Measurements from ENCODE around the gene FOXN4.

The FOXN4 gene

DNA sequence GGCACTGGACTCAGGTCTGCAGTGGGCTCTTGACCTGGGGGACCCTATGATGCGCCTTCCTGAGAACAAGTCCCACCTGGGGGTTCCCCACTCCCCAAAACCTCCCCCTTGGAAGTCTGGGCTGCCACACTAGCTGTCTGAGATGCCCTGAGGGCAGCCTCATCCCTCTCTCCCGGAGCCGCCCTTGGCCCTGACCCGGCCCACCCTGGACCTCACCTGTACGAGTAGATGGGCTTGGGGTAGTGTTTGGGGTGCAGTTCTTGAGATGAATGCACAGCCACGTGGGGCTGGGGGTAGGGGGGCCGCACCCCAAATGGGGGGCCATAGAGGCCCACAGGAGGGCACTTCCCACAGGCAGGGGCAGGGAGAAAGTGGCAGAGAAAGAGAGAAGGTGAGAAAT, 21.9 kb downstream of the FOXN4 start:
- TF ChIP-seq, protein P1, sequence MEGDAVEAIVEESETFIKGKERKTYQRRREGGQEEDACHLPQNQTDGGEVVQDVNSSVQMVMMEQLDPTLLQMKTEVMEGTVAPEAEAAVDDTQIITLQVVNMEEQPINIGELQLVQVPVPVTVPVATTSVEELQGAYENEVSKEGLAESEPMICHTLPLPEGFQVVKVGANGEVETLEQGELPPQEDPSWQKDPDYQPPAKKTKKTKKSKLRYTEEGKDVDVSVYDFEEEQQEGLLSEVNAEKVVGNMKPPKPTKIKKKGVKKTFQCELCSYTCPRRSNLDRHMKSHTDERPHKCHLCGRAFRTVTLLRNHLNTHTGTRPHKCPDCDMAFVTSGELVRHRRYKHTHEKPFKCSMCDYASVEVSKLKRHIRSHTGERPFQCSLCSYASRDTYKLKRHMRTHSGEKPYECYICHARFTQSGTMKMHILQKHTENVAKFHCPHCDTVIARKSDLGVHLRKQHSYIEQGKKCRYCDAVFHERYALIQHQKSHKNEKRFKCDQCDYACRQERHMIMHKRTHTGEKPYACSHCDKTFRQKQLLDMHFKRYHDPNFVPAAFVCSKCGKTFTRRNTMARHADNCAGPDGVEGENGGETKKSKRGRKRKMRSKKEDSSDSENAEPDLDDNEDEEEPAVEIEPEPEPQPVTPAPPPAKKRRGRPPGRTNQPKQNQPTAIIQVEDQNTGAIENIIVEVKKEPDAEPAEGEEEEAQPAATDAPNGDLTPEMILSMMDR (IDR thresholded peaks at IDR 0.05; ENCODE audit: control insufficient read depth, insufficient read depth, low read depth, low read length, missing control alignments) = no peak
- no peak for DNase-seq (ENCODE audit: low read depth)
- H3K4me3 ChIP-seq (ENCODE audit: control insufficient read depth, low read depth, low read length) = no peak overlapping the region

DNA sequence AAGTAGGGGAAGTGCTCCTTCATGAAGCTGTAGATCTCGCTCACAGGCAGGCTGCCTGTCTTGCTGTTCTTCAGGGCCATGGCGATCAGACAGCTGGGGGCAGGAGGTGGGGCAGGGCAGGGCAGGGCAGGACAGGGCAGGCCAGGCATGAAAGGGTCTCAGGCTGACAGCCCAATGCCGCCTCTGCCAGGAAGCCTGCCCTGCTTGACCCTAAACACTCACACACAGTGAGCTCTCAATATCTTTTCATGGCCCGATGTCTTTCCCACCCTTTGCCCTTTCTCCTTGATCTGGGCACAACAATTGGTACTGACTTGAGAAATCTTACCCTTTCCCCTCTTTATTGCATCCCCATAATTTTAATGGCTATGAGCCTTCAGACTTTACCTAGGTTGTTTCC, 22.4 kb downstream of the FOXN4 start:
- H3K4me3 ChIP-seq (ENCODE audit: control insufficient read depth, low read depth, low read length) = no peak overlapping the region
- TF ChIP-seq, protein P1 (IDR thresholded peaks at IDR 0.05; ENCODE audit: control insufficient read depth, insufficient read depth, low read depth, low read length, missing control alignments) = no peak
- DNase-seq (ENCODE audit: low read depth) = no peak

DNA sequence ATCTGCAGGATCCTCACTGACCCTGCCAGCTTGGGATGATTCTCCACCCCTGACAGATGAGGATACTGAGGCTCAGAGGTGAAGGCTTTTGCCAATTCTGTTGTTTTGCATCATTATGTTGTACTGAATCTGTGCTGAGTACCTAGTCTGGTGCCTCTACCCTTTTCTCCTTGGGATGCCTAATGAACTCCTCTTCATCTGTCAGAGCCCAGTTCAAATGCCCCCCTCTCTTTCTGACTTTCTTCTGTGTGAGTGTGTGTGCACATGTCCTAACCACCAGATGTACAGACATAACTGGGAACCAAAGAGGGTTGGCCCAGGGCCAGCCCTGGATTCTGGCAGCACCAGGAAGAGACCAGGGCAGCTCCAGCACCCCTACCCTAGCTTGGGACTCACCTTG, 22.8 kb downstream of the FOXN4 start:
- TF ChIP-seq, protein P1 (IDR thresholded peaks at IDR 0.05; ENCODE audit: control insufficient read depth, insufficient read depth, low read depth, low read length, missing control alignments) = no peak
- H3K4me3 ChIP-seq (ENCODE audit: control insufficient read depth, low read depth, low read length) = no peak overlapping the region
- no peak for DNase-seq (ENCODE audit: low read depth)

DNA sequence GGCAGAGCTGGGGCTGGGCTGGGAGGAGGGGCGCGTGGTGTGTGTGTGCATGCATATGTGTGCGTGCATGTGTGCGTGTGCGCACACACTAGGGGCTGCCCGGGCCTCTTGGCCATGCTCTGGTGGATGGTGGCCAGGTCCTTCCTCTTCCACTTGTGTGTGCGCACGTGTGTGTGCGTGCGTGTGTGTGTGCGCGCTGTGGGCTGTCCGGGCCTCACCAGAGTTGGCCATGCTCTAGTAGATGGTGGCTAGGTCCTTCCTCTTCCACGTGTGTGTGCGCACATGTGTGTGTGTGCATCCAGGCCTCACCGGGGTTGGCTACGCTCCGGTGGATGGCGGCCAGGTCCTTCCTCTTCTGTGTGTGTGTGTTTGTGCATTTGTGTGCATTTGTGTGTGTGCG, 24.7 kb downstream of the FOXN4 start:
- H3K4me3 ChIP-seq (ENCODE audit: control insufficient read depth, low read depth, low read length) = no peak overlapping the region
- TF ChIP-seq, protein P1 (IDR thresholded peaks at IDR 0.05; ENCODE audit: control insufficient read depth, insufficient read depth, low read depth, low read length, missing control alignments) = no peak
- DNase-seq (ENCODE audit: low read depth) = no peak

DNA sequence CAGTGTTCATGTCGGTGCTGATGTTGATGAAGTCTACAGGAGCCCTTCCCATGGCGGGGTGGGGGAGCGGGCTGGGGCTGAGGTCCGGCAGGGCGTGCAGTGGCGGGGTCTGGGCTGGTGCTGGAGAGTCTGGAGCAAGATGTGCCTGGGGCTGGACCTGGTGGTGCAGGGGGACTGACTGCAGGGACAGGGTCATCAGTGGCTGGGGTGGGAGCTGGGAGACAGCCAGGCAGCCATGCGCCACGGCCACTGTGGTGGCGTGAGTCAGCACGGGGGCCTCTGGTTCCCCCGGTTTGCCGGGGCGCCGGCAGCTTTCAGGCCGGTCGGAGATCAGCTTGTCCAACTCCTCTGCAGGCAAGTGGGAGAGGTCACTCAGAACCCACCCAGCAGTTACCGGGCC, 27.6 kb downstream of the FOXN4 start:
- DNase-seq (ENCODE audit: low read depth) = no peak
- H3K4me3 ChIP-seq (ENCODE audit: control insufficient read depth, low read depth, low read length) = no peak overlapping the region
- TF ChIP-seq, protein P1 (IDR thresholded peaks at IDR 0.05; ENCODE audit: control insufficient read depth, insufficient read depth, low read depth, low read length, missing control alignments) = no peak

DNA sequence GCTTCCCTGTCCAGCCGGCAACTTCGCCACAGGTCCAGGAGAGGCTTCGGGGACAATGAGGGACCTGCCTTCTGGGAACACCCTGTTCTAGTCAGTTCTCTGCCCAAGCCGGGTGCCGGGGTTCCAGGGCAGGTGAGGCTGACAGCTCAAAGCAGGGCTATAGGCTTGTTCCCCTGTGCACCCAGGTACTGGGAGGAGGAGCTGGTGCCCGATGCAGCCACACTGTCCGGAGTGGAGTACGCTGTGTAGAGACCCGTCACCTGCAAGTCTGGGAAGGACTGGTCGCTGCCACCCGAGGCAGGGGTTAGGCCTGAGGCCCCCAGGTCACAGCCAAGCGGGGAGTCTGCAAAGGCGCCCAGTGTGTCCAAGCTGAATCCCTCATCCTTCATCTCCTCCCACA, 29.6 kb downstream of the FOXN4 start:
- DNase-seq (ENCODE audit: low read depth) = no peak
- TF ChIP-seq, protein P1 (IDR thresholded peaks at IDR 0.05; ENCODE audit: control insufficient read depth, insufficient read depth, low read depth, low read length, missing control alignments) = no peak
- no peak overlapping the region for H3K4me3 ChIP-seq (ENCODE audit: control insufficient read depth, low read depth, low read length)

DNA sequence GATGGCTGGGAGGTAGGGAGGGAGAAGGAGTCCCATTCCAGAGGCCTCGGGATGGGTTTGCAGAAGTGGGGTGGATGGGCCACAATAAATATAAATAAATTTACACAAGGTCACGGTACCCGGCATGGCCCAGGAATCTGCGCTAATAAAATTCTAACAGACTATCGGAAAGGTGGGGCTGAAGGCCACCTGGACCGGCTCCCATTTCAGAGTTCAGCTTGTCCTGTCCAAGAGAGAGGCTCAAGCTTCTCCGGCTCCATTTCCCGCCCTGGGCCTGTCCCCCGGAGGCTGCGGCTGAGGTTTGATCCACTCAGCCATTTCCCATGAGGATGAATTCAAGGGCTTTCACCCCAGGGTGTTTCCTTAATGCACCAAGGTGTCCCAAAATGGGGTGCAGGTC, 30.2 kb downstream of the FOXN4 start:
- TF ChIP-seq, protein P1 (IDR thresholded peaks at IDR 0.05; ENCODE audit: control insufficient read depth, insufficient read depth, low read depth, low read length, missing control alignments) = no peak
- no peak overlapping the region for H3K4me3 ChIP-seq (ENCODE audit: control insufficient read depth, low read depth, low read length)
- DNase-seq (ENCODE audit: low read depth) = no peak

All from AG09309 (cell line).